ENCODE results near the gene OR2Y1. TPM values are rescaled to one million over a fixed set of nuclear protein-coding genes. Genes with fewer than 3 reads are reported as not detected.
"Not testable (repeated sequence)": the region's sequence is repeated elsewhere in the genome, so short reads cannot be mapped to it uniquely, and the experiment has no call there.

OR2Y1 gene
- total RNA-seq, 4 donors from 2014 or later: not detected

DNA sequence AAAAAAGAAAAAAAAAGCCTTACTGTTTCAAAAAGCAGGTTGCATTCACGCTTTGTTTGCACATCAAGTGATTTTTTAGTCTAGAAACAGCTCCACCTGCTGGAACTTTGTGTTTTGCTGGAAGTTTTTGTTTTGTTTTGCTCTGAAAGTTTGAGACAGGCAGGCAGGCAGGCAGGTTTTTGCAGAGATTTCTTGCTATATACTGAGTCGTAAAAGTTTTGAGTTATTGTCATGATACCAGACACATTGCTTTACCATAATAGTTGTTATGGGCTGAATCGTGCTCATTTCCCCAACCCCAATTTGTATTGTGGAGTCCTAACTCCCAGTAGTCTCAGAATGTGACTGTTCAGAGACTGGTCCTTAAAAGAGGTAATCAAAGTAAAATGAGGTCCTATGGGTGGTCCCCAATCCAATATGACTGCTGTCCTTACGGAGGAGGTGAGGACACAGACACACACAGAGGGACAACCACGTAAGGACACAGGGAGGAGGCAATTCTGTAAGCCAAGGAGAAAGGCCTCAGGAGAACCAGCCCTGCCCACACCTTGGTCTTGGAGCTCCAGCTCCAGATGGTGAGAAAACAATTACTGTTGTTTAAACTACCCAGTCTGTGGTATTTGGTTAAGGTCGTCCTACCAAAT lies 20.9 kb downstream of the OR2Y1 start:
- intact Hi-C loops (cut with DNase I): no loop called here
- Histone ChIP-seq H3K36me3 (no peaks in the 10 kb centered on the region), H3K4me3 (no peak overlapping the region), H3K27ac (no peak overlapping the region), H3K9me3 (no peaks in the 10 kb centered on the region), H3K4me1 (no peaks in the 10 kb centered on the region), H3K27me3 (peaks cover 0 to 38% (median 0%) of the 10 kb centered on the region in 4 donors)
- TF ChIP-seq, protein P1, sequence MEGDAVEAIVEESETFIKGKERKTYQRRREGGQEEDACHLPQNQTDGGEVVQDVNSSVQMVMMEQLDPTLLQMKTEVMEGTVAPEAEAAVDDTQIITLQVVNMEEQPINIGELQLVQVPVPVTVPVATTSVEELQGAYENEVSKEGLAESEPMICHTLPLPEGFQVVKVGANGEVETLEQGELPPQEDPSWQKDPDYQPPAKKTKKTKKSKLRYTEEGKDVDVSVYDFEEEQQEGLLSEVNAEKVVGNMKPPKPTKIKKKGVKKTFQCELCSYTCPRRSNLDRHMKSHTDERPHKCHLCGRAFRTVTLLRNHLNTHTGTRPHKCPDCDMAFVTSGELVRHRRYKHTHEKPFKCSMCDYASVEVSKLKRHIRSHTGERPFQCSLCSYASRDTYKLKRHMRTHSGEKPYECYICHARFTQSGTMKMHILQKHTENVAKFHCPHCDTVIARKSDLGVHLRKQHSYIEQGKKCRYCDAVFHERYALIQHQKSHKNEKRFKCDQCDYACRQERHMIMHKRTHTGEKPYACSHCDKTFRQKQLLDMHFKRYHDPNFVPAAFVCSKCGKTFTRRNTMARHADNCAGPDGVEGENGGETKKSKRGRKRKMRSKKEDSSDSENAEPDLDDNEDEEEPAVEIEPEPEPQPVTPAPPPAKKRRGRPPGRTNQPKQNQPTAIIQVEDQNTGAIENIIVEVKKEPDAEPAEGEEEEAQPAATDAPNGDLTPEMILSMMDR (IDR thresholded peaks at IDR 0.05): peak; percentile 24 to 49 (median 44)
- TF ChIP-seq POLR2A (IDR thresholded peaks at IDR 0.05): no peak
- DNase-seq: no peak
- WGBS, 2 donors: 34 to 40% methylated on average over 6 of the region's 6 CpGs

DNA sequence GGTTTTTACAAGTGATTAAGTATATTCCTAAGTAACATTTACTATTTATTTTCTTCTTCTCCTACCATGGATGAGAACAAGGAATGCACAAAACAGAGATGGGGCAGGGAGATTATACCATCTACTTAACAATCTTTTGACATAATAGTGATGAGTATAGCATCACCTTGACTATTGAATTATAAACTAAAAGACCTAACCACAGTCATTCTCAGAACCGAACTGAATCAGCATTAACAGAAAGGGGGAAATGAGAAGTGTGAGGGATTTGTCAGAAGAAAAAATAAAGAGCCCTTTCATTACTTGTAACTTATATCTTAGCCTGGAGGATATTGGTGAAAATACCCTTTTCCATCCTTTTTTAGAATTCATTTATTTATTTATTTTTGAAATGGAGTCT lies 21.9 kb downstream of the OR2Y1 start:
- Histone ChIP-seq H3K4me3 (no peak overlapping the region), H3K27ac (no peak overlapping the region), H3K27me3 (peaks cover 0 to 34% (median 0%) of the 10 kb centered on the region in 4 donors), H3K36me3 (no peaks in the 10 kb centered on the region), H3K4me1 (no peaks in the 10 kb centered on the region), H3K9me3 (no peaks in the 10 kb centered on the region)
- 50 to 58% methylated on average over 1 of the region's 1 CpG for WGBS, 2 donors
- TF ChIP-seq POLR2A (IDR thresholded peaks at IDR 0.05): no peak
- TF ChIP-seq, protein P1 (IDR thresholded peaks at IDR 0.05): no peak
- intact Hi-C loops (cut with DNase I): no loop called here
- no peak for DNase-seq

DNA sequence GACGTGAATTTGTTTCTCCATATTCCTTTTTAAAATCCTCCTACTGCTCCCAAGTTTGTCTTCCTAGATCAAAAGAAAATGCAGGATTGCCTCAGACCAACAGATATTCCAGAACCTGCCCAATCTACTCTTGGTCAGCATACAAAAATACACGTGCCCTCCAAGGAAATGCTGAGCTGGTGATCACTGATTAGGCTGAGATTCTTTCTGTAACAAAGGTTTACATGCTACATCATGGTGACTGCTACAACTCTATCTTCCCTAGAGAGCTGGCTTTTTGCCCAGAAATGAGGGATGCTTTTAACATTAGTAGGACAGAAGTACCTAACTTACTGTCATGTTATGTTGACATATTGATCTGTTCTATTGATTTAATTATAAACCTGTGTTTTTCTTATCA lies 35.5 kb downstream of the OR2Y1 start:
- no peaks in the 10 kb centered on the region for H3K9me3 ChIP-seq
- no peak for DNase-seq
- no peaks in the 10 kb centered on the region for H3K27me3 ChIP-seq
- H3K4me3 ChIP-seq: no peak overlapping the region
- no peaks in the 10 kb centered on the region for H3K4me1 ChIP-seq
- TF ChIP-seq POLR2A (IDR thresholded peaks at IDR 0.05): no peak
- TF ChIP-seq, protein P1 (IDR thresholded peaks at IDR 0.05): no peak
- no peak overlapping the region for H3K27ac ChIP-seq
- intact Hi-C loops (cut with DNase I): no loop called here
- 20 to 30% methylated on average over 2 of the region's 2 CpGs for WGBS, 2 donors
- H3K36me3 ChIP-seq: no peaks in the 10 kb centered on the region

DNA sequence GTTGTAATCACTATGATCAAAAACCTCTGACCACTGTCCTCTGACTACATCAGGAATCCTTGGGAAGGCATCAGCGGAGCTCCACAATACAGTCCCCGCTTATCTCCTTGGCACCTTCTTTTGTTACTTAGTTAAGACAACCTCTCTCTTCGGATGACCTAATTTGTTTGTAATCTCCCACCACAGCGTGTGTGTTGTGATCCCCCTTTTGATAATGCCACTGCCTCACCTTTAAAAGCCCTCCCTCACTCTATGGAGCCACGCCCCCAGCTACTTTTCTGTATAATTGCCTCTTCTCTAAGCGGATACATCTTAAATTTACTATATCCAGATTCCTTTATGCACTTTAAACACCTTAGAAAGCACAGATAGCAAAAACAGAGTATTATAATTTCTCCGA lies 35.9 kb downstream of the OR2Y1 start:
- H3K36me3 ChIP-seq: no peaks in the 10 kb centered on the region
- DNase-seq: no peak
- peaks cover 0 to 4% (median 0%) of the 10 kb centered on the region in 4 donors for H3K27me3 ChIP-seq
- 48 to 68% methylated on average over 7 of the region's 7 CpGs for whole genome bisulfite sequencing, 2 donors
- intact Hi-C loops (cut with DNase I): no loop called here
- no peak for TF ChIP-seq POLR2A (IDR thresholded peaks at IDR 0.05)
- TF ChIP-seq, protein P1 (IDR thresholded peaks at IDR 0.05): no peak
- no peak overlapping the region for H3K27ac ChIP-seq
- no peak overlapping the region for H3K4me3 ChIP-seq
- no peaks in the 10 kb centered on the region for H3K9me3 ChIP-seq
- H3K4me1 ChIP-seq: no peaks in the 10 kb centered on the region

DNA sequence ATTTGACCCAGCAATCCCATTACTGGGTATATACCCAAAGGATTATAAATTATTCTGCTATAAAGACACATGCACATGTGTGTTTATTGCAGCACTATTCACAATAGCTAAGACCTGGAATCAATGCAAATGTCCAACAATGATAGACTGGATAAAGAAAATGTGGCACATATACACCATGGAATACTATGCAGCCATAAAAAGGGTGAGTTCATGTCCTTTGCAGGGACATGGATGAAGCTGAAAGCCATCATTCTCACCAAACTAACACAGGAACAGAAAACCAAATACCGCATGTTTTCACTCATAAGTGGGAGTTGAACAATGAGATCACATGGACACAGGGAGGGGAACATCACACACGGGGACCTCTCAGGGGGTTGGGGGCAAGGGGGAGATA lies 36.5 kb downstream of the OR2Y1 start:
- H3K9me3 ChIP-seq; H3K4me3 ChIP-seq; H3K27me3 ChIP-seq; H3K4me1 ChIP-seq; H3K27ac ChIP-seq; H3K36me3 ChIP-seq; intact Hi-C loops (cut with DNase I); DNase-seq: not testable (repeated sequence)
- 76 to 84% methylated on average over 2 of the region's 2 CpGs for WGBS, 2 donors

DNA sequence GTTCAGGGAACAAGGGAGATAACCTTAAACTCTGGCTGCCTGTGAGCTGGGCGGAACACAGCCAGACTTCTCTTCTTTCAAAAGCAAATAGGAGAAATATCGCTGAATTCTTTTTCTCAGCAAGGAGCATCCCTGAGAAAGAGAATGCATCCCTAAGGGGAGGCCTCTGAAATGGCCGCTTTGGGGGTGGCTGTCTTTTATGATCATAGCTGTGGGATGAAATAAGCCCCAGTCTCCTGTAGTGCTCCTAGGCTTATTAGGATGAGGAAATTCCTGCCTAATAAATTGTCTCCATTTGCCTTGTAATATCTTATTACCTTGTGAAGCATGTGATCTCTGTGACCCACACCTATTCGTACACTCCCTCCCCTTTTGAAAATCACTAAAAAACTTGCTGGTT lies 39.4 kb downstream of the OR2Y1 start:
- H3K4me1 ChIP-seq; DNase-seq; H3K4me3 ChIP-seq; H3K27ac ChIP-seq; intact Hi-C loops (cut with DNase I); H3K36me3 ChIP-seq: not testable (repeated sequence)
- H3K27me3 ChIP-seq: peaks cover 0 to 19% (median 0%) of the 10 kb centered on the region in 4 donors
- WGBS, 2 donors: 88 to 93% methylated on average over 4 of the region's 4 CpGs
- H3K9me3 ChIP-seq: peaks cover 0 to 10% (median 0%) of the 10 kb centered on the region in 3 donors
